HEK293T (cell line): ENCODE data around the gene RRP15.

Experiments used
- CTCF ChIA-PET: fragments of 350-600 bp; formaldehyde crosslinking; extraction: SDS; loops from one replicate; lab custom pipeline; 2021; ENCODE audit warnings: antibody characterized with exemption, inconsistent platforms; lab: Yijun Ruan, JAX
- POLR2A ChIA-PET: fragments of 350-600 bp; formaldehyde crosslinking; extraction: SDS; loops from one replicate; lab custom pipeline; 2020; ENCODE audit warnings: antibody characterized with exemption, inconsistent platforms; lab: Yijun Ruan, JAX
- DNase-seq: peaks from one replicate; pipeline ENCODE4 v3.0.0; 2012; ENCODE audit warnings: mixed read lengths; ENCODE audit errors: extremely low spot score
- ARNT ChIP-seq: fragments of 450-650 bp; IDR thresholded peaks from 2 replicates; pipeline ENCODE4 v1.6.1; 2017; ENCODE audit warnings: mild to moderate bottlenecking
- BHLHE40 ChIP-seq: fragments of 450-650 bp; IDR thresholded peaks from 2 replicates; pipeline ENCODE4 v1.6.1; 2016; ENCODE audit warnings: mild to moderate bottlenecking, moderate library complexity, borderline replicate concordance
- CTBP1 ChIP-seq: fragments of 450-650 bp; IDR thresholded peaks from 2 replicates; pipeline ENCODE4 v1.6.1; 2016; ENCODE audit warnings: borderline replicate concordance
- ELF4 ChIP-seq: fragments of 450-650 bp; IDR thresholded peaks from 2 replicates; pipeline ENCODE4 v1.6.1; 2017; ENCODE audit warnings: antibody characterized with exemption
- FOXA1 ChIP-seq: fragments of 450-650 bp; IDR thresholded peaks from 2 replicates; pipeline ENCODE4 v1.6.1; 2016; ENCODE audit warnings: mild to moderate bottlenecking
- FOXK2 ChIP-seq: fragments of 450-650 bp; IDR thresholded peaks from 2 replicates; pipeline ENCODE4 v1.6.1; 2016; ENCODE audit warnings: mild to moderate bottlenecking
- FOXM1 ChIP-seq: fragments of 450-650 bp; IDR thresholded peaks from 2 replicates; pipeline ENCODE4 v1.6.1; 2017; ENCODE audit warnings: mild to moderate bottlenecking, borderline replicate concordance
- HDGF ChIP-seq: fragments of 450-650 bp; IDR thresholded peaks from 2 replicates; pipeline ENCODE4 v1.6.1; 2017; ENCODE audit warnings: antibody characterized with exemption, borderline replicate concordance
- L3MBTL2 ChIP-seq: fragments of 450-650 bp; conservative IDR thresholded peaks from 2 replicates; pipeline ENCODE4 v1.6.1; 2016; ENCODE audit warnings: mild to moderate bottlenecking
- LEF1 ChIP-seq: fragments of 450-650 bp; IDR thresholded peaks from 2 replicates; pipeline ENCODE4 v1.6.1; 2017; ENCODE audit warnings: mild to moderate bottlenecking, borderline replicate concordance
- NFRKB ChIP-seq: fragments of 450-650 bp; IDR thresholded peaks from 2 replicates; pipeline ENCODE4 v1.6.1; 2016; ENCODE audit warnings: mild to moderate bottlenecking, moderate library complexity
- PKNOX1 ChIP-seq: fragments of 450-650 bp; IDR thresholded peaks from 2 replicates; pipeline ENCODE4 v1.6.1; 2016
- SP1 ChIP-seq: fragments of 450-650 bp; IDR thresholded peaks from 2 replicates; pipeline ENCODE4 v1.6.1; 2017
- SUZ12 ChIP-seq: fragments of 450-650 bp; IDR thresholded peaks from 2 replicates; pipeline ENCODE4 v1.6.1; 2016; ENCODE audit warnings: mild to moderate bottlenecking
- TARDBP ChIP-seq: fragments of 450-650 bp; IDR thresholded peaks from 2 replicates; pipeline ENCODE4 v1.6.1; 2016
- ZNF384 ChIP-seq: fragments of 450-650 bp; IDR thresholded peaks from 2 replicates; pipeline ENCODE4 v1.6.1; 2016

Gene RRP15

GRCh38 chr1:218357211-218357892, 72.3 kb downstream of the RRP15 start:
- ChIA-PET CTCF (interaction anchor here (0.7 kb wide), 1 partner anchor 57 kb away, joined by 4 read pairs; no protein-coding TSS in a partner anchor), POLR2A (interaction anchor here (0.8 kb wide), 1 partner anchor 11 kb away, joined by 3 read pairs; no protein-coding TSS in a partner anchor)
- no peak for DNase-seq
- no peak for TF ChIP-seq SP1
- TF ChIP-seq PKNOX1, result no peak
- TF ChIP-seq LEF1, result no peak
- no peak for TF ChIP-seq ELF4

- ChIA-PET CTCF (interaction anchor here (0.7 kb wide), 1 partner anchor 56 kb away, joined by 4 read pairs; no protein-coding TSS in a partner anchor), POLR2A (interaction anchor here (0.8 kb wide), 1 partner anchor 12 kb away, joined by 3 read pairs; no protein-coding TSS in a partner anchor)
- TF ChIP-seq L3MBTL2 (no peak), HDGF (no peak), ELF4 (no peak)
- no peak for DNase-seq
Observed at GRCh38 chr1:218357893-218358232, 72.8 kb downstream of the RRP15 start.

GRCh38 chr1:218361298-218362065, 76.4 kb downstream of the RRP15 start:
- ChIA-PET CTCF (no interaction called here), POLR2A (no interaction called here)
- peak; percentile 20 for DNase-seq
- no peak for TF ChIP-seq CTBP1
- no peak for TF ChIP-seq SUZ12
- TF ChIP-seq PKNOX1, result no peak
- TF ChIP-seq FOXK2, result no peak
- TF ChIP-seq FOXA1, result no peak
- no peak for TF ChIP-seq BHLHE40

- ChIA-PET CTCF (no interaction called here), POLR2A (no interaction called here)
- TF ChIP-seq TARDBP (no peak), HDGF (no peak), ZNF384 (no peak), FOXA1 (no peak), PKNOX1 (no peak), ELF4 (no peak), L3MBTL2 (no peak), LEF1 (no peak), CTBP1 (no peak), FOXM1 (no peak), NFRKB (no peak), SUZ12 (no peak), SP1 (no peak)
- DNase-seq, result no peak
Observed at GRCh38 chr1:218362418-218363076, 77.5 kb downstream of the RRP15 start.

- DNase-seq, result no peak
- no peak for TF ChIP-seq SP1
- no peak for TF ChIP-seq PKNOX1
- no peak for TF ChIP-seq FOXA1
- TF ChIP-seq ZNF384, result no peak
- no peak for TF ChIP-seq HDGF
- TF ChIP-seq LEF1, result no peak
- TF ChIP-seq L3MBTL2, result no peak
- no peak for TF ChIP-seq ARNT
- no peak for TF ChIP-seq CTBP1
- ChIA-PET POLR2A (no interaction called here), CTCF (no interaction called here)
Observed at GRCh38 chr1:218363141-218363540, 78.0 kb downstream of the RRP15 start.

- no peak for TF ChIP-seq ZNF384
- TF ChIP-seq BHLHE40, result no peak
- TF ChIP-seq L3MBTL2, result no peak
- no peak for TF ChIP-seq FOXA1
- ChIA-PET CTCF (no interaction called here), POLR2A (no interaction called here)
- no peak for DNase-seq
Observed at GRCh38 chr1:218364028-218364710, 79.1 kb downstream of the RRP15 start.
